HG03039 (cell line): Measurements from ENCODE around the gene SNED1.

ENCODE experiments used
- ATAC-seq: cut with Tn5 transposase; IDR thresholded peaks from one replicate; pipeline ENCODE4 v1.9.1; 2021; ENCODE audit warnings: mild to moderate bottlenecking, moderate library complexity; ENCODE audit not compliant: unreplicated experiment

Gene SNED1

GRCh38 chr2:240959941-240960308 is 38.5 kb upstream of the SNED1 start:
- no peak for ATAC-seq

- no peak for ATAC-seq
These were observed 38.0 kb upstream of the SNED1 start for GRCh38 chr2:240960309-240960970.

DNA sequence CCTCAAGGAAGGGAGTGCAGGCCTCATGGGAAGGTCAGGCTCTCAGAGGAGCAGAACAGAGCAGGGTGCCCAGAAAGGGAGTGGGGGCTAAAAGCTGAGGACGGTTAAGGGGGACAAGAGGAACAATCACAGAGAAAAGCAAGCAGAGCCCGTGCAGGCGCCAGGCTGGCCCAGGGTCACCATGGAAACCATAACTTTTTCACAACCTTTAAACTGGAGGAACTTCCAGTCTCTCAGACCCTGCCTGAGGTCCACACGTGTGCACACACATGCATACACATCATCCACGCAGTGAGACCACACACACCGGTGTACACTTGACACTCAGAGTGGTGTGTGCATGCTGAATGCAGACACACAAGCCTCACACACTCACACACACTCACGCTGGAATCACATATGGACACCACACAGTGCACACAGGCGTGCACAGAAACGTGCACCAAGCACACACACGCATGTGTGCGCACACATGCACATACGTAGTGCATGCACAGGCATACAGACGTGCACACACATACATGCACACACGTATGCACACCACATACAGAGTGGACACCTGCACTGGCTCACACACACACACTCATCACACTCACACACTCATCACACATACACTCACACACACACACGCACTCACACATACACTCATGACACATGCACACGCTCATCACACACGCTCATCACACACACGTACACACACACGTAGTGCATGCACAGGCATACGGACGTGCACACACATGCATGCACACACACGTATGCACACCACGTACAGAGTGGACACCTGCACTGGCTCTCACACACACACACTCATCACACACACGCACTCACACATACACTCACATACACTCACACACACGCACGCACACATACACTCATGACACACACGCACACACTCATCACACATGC is 37.2 kb upstream of the SNED1 start:
- no peak for ATAC-seq

DNA sequence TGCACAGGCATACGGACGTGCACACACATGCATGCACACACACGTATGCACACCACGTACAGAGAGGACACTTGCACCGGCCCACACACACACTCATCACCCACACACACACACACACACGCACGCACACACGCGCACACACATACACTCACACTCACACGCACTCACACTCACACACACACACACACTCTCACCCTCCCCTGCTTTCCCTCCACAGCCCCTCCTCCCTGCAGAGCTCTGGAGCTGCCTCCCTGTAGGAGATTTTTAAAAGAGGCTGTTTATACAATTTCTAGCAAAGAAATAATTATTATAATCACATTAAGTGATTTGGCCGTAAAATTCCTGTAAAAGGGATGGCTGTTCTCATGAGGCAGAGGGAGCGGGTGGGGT is 36.5 kb upstream of the SNED1 start:
- ATAC-seq, result no peak

GRCh38 chr2:240962300-240963064 is 35.9 kb upstream of the SNED1 start:
- no peak for ATAC-seq

DNA sequence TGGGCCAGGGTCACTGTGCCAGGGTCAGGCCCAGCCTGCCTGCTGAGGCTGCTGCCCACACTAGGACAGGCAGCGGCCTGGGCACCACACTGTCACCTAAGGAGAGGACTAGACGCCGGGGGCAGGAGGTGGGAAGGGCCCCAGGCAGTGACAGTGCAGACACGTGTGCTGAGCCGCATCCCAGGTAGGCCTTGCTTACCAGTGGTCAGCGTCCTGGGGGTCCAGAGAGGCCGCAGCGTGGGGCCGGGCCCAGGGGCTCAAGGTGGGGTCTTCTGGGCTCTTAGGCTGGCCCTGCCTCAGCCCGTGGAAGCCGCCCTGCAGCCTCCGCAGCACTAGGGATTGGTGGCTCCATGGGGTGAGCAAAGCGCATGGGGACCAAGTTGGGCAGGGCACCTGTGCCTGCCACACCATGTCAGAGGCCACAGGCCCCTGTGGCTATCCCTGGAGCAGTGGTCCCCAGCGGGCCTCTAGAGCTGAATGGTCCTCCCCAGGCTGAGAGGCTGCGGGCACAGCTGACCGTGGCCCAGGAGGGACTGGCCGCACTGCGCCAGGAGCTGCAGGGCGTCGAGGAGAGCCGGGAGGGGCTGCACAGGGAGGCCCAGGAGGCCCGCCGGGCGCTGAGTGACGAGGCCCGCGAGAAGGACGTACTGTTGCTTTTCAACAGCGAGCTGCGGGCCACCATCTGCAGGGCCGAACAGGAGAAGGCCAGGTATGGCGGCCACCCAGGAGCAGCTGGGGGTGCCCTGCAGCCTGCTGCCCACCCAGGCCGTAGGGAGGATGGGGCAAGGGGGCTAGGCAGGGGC is 35.2 kb upstream of the SNED1 start:
- no peak for ATAC-seq

DNA sequence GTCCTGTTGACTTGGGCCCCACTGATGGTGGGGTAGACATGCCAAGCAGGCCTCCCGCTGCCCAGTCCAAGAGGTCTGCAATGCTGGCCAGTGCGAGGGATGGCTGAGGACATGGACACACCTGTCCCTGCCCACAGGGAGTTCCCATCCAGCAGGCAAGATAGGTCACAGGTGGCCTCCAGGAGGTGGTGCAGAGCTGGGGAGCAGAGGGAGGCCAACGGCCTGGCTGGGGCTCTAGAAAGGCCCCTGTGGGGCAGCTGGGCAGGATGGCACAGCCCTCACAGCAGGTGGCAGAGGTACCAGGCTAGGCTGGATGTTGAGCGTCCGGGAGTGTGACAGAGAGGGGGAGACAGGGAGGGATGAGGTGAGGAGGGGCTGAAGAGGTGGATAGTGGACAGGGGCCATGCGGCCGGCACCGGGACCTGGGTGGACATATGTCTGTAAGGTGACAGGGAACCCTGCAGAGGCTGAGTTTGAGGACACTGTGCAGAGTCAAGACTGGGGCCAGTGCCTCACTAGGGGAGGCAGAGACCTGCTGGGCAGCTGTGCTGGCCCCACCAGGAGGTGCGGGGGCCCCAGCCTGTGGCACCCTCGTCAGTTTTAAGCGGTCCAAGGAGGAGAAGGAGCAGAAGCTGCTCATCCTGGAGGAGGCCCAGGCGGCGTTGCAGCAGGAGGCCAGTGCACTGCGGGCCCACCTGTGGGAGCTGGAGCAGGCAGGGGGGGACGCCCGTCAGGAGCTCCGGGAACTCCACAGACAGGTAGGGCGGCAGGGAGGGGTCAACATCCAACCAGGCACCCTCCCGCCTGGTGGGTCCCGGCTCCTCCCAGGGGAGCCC is 34.3 kb upstream of the SNED1 start:
- no peak for ATAC-seq

- ATAC-seq, result no peak
These were observed 33.6 kb upstream of the SNED1 start for GRCh38 chr2:240964704-240965295.

DNA sequence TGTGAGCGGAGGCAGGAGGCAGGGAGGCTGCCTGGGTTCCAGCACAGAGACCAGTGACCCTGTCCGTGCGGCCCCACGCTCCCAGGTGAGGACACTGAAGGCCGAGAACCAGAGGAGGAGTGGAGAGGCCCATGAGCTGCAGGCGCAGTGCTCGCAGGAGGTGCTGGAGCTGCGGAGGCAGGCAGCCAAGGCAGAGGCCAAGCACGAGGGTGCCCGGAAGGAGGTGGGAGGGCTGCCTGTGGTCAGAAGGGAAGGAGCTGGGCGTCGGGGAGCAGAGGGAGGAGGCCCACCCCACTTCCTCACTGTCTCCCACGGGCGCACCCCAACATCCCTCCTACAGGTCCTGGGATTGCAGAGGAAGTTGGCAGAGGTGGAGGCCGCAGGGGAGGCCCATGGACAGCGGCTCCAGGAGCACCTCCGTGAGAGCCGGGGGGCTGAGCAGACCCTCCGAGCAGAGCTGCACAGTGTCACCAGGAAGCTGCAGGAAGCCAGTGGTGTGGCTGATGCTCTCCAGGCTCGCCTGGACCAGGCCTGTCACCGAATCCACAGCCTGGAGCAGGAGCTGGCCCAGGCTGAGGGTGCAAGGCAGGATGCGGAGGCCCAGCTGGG is 33.0 kb upstream of the SNED1 start:
- ATAC-seq, result no peak

- ATAC-seq, result no peak
These were observed 32.4 kb upstream of the SNED1 start for GRCh38 chr2:240965905-240966456.

- no peak for ATAC-seq
These were observed 31.9 kb upstream of the SNED1 start for GRCh38 chr2:240966457-240966905.

- ATAC-seq, result no peak
These were observed 31.3 kb upstream of the SNED1 start for GRCh38 chr2:240966906-240967680.

DNA sequence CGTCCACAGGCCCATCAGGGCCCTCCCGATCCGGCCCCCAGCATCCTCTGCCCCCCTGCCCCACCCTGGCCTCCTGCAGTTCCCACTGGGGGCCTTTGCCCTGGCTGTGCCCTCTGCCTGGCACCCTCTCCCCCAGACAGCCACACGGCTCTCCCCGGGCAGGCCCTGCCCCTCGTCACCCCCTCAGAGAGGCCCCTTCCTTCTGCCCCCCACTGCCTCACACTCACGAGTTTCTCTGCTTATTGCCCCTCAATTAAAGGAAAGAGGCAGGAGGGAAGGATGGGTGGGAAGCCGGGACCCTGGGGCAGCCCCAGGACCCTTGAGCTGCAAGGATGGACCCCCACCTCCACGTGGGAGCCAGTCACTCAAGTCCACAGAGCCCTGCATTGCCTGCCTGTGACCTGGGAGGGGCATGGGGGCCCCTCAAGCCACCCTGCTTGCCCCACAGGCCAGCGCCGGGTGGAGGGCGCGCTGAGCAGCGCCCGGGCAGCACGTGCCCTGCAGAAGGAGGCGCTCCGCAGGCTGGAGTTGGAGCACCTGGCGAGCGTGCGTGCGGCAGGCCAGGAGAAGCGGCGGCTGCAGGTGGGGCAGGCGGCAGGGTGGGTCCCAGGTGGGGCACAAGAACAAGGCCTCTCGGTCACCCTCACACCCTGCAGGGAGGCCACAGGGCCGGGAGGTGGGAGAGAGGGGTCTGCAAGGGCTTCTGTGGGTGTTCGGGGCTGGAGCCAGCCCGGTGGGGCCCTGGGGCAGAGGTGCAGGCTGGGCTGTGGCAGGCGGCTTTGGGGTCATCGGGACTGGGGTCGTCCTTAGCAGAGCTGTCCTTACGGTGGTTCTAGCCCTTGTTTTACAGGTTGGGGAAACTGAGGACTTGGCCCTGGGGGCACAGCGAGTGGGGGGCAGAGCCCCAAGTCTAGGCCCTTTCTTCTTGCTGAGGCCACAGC is 30.5 kb upstream of the SNED1 start:
- no peak for ATAC-seq

- no peak for ATAC-seq
These were observed 29.4 kb upstream of the SNED1 start for GRCh38 chr2:240968731-240969624.

- no peak for ATAC-seq
These were observed 28.3 kb upstream of the SNED1 start for GRCh38 chr2:240970104-240970503.

- no peak for ATAC-seq
These were observed 27.6 kb upstream of the SNED1 start for GRCh38 chr2:240970816-240971215.
